KOPT-K1 (cell line): ENCODE measurements around the gene WNT3.

Experiments used
- H3K27ac ChIP-seq: fragments of 200-600 bp; sonication (generic); 2 replicates; pipeline ENCODE4 v1.5.1; 2016; ENCODE audit warnings: antibody characterized with exemption, mild to moderate bottlenecking, low read depth, low read length; ENCODE audit not compliant: poor library complexity, severe bottlenecking
- H3K36me3 ChIP-seq: fragments of 200-600 bp; sonication (generic); 2 replicates; pipeline ENCODE4 v1.5.1; 2017; ENCODE audit warnings: antibody characterized with exemption, mild to moderate bottlenecking, low read length, moderate library complexity; ENCODE audit not compliant: insufficient read depth
- H3K9me3 ChIP-seq: fragments of 200-600 bp; sonication (generic); 2 replicates; pipeline ENCODE4 v1.5.1; 2017; ENCODE audit warnings: antibody characterized with exemption, low read length, mild to moderate bottlenecking; ENCODE audit not compliant: insufficient read depth, poor library complexity, severe bottlenecking

WNT3 gene

GRCh38 chr17:46790216-46790615 lies 28.3 kb downstream of the WNT3 start:
- H3K36me3 ChIP-seq = no peaks in the 10 kb centered on the region
- H3K9me3 ChIP-seq = no peaks in the 10 kb centered on the region
- no peak overlapping the region for H3K27ac ChIP-seq

- no peaks in the 10 kb centered on the region for H3K36me3 ChIP-seq
- H3K27ac ChIP-seq = no peak overlapping the region
- H3K9me3 ChIP-seq = no peaks in the 10 kb centered on the region
Observed at GRCh38 chr17:46789610-46790009, 28.9 kb downstream of the WNT3 start.

GRCh38 chr17:46788796-46789195 lies 29.7 kb downstream of the WNT3 start:
- H3K9me3 ChIP-seq = no peaks in the 10 kb centered on the region
- no peaks in the 10 kb centered on the region for H3K36me3 ChIP-seq
- H3K27ac ChIP-seq = no peak overlapping the region

- no peaks in the 10 kb centered on the region for H3K36me3 ChIP-seq
- H3K9me3 ChIP-seq = no peaks in the 10 kb centered on the region
- H3K27ac ChIP-seq = no peak overlapping the region
Observed at GRCh38 chr17:46788300-46788699, 30.2 kb downstream of the WNT3 start.

- H3K27ac ChIP-seq = no peak overlapping the region
- H3K36me3 ChIP-seq = no peaks in the 10 kb centered on the region
Observed at GRCh38 chr17:46787478-46787877, 31.0 kb downstream of the WNT3 start.

GRCh38 chr17:46785696-46786095 lies 32.8 kb downstream of the WNT3 start:
- Histone ChIP-seq H3K36me3 (no peaks in the 10 kb centered on the region), H3K9me3 (no peaks in the 10 kb centered on the region), H3K27ac (no peak overlapping the region)

More at GRCh38 chr17:46787478-46787877, 31.0 kb downstream of the WNT3 start:
- no peaks in the 10 kb centered on the region for H3K9me3 ChIP-seq

GRCh38 chr17:46783031-46783593 lies 35.4 kb downstream of the WNT3 start:
- no peaks in the 10 kb centered on the region for H3K36me3 ChIP-seq
- H3K27ac ChIP-seq = no peak overlapping the region

GRCh38 chr17:46782250-46782953 lies 36.1 kb downstream of the WNT3 start:
- H3K9me3 ChIP-seq = no peaks in the 10 kb centered on the region
- H3K36me3 ChIP-seq = no peaks in the 10 kb centered on the region
- no peak overlapping the region for H3K27ac ChIP-seq

More at GRCh38 chr17:46783031-46783593, 35.4 kb downstream of the WNT3 start:
- no peaks in the 10 kb centered on the region for H3K9me3 ChIP-seq

GRCh38 chr17:46780003-46780373 lies 38.5 kb downstream of the WNT3 start:
- Histone ChIP-seq H3K27ac (no peak overlapping the region), H3K9me3 (no peaks in the 10 kb centered on the region), H3K36me3 (no peaks in the 10 kb centered on the region)

- Histone ChIP-seq H3K9me3 (no peaks in the 10 kb centered on the region), H3K36me3 (no peaks in the 10 kb centered on the region), H3K27ac (no peak overlapping the region)
Observed at GRCh38 chr17:46777943-46778915, 40.3 kb downstream of the WNT3 start.

GRCh38 chr17:46776298-46777005 lies 42.0 kb downstream of the WNT3 start:
- no peak overlapping the region for H3K27ac ChIP-seq
- no peaks in the 10 kb centered on the region for H3K9me3 ChIP-seq
- H3K36me3 ChIP-seq = no peaks in the 10 kb centered on the region

- H3K27ac ChIP-seq = no peak overlapping the region
- H3K36me3 ChIP-seq = no peaks in the 10 kb centered on the region
- H3K9me3 ChIP-seq = no peaks in the 10 kb centered on the region
Observed at GRCh38 chr17:46774108-46774737, 44.3 kb downstream of the WNT3 start.

GRCh38 chr17:46773676-46774075 lies 44.8 kb downstream of the WNT3 start:
- H3K27ac ChIP-seq = no peak overlapping the region
- H3K36me3 ChIP-seq = no peaks in the 10 kb centered on the region
- H3K9me3 ChIP-seq = no peaks in the 10 kb centered on the region

- no peak overlapping the region for H3K27ac ChIP-seq
Observed at GRCh38 chr17:46773221-46773605, 45.3 kb downstream of the WNT3 start.

More at GRCh38 chr17:46773221-46773605, 45.3 kb downstream of the WNT3 start:
- no peaks in the 10 kb centered on the region for H3K9me3 ChIP-seq
- H3K36me3 ChIP-seq = no peaks in the 10 kb centered on the region
